Fibroblast of pulmonary artery (primary cell): ENCODE data around the gene DDI2.

Experiments used
- DNase-seq: peaks from one replicate; pipeline ENCODE4 v3.0.0-alpha.2; 2010; ENCODE audit warnings: low read depth
- H3K4me3 ChIP-seq: replicated peaks from 2 replicates; pipeline ENCODE4 v1.5.1; 2011; ENCODE audit warnings: low read depth, mild to moderate bottlenecking, control low read depth, low read length, moderate library complexity
- CTCF ChIP-seq: IDR thresholded peaks from 2 replicates; pipeline ENCODE4 v1.5.1; 2011; ENCODE audit warnings: mild to moderate bottlenecking, control low read depth, low read length, inconsistent platforms; ENCODE audit errors: missing control alignments

DDI2 gene

GRCh38 chr1:15708486-15709137 lies 91.4 kb downstream of the DDI2 start:
- DNase-seq, result no peak
- no peak for TF ChIP-seq CTCF
- no peak overlapping the region for H3K4me3 ChIP-seq

- TF ChIP-seq CTCF, result no peak
- H3K4me3 ChIP-seq, result no peak overlapping the region
- no peak for DNase-seq
These were observed 92.0 kb downstream of the DDI2 start for GRCh38 chr1:15709226-15709625.

GRCh38 chr1:15712168-15712567 lies 94.9 kb downstream of the DDI2 start:
- TF ChIP-seq CTCF, result no peak
- no peak overlapping the region for H3K4me3 ChIP-seq
- DNase-seq, result no peak

GRCh38 chr1:15714406-15715136 lies 97.3 kb downstream of the DDI2 start:
- no peak for TF ChIP-seq CTCF
- peak; percentile 71 for DNase-seq
- H3K4me3 ChIP-seq, result no peak overlapping the region

- no peak for TF ChIP-seq CTCF
- H3K4me3 ChIP-seq, result no peak overlapping the region
- no peak for DNase-seq
These were observed 100.3 kb downstream of the DDI2 start for GRCh38 chr1:15717418-15718125.

GRCh38 chr1:15718199-15718601 lies 100.9 kb downstream of the DDI2 start:
- DNase-seq, result no peak
- H3K4me3 ChIP-seq, result no peak overlapping the region
- no peak for TF ChIP-seq CTCF
